Transverse colon (tissue), 3 donors: ENCODE measurements around the gene CSGALNACT2.

Experiments
- EP300 ChIP-seq: sonication (generic); formaldehyde crosslinking; IDR thresholded peaks from one replicate; pipeline ENCODE4 v1.6.1; 2017; ENCODE audit warnings: antibody characterized with exemption, low read depth
- POLR2A ChIP-seq: fragments of 450-650 bp; IDR thresholded peaks from one replicate; pipeline ENCODE4 v1.6.1; 2016; ENCODE audit warnings: antibody characterized with exemption, mild to moderate bottlenecking, moderate library complexity
- TF ChIP-seq, protein P1 (sequence below), 5 experiments: fragments of 200-600 bp in 3 of 5; fragments of 450-650 bp in 2 of 5; sonication (generic) in 3 of 5; IDR thresholded peaks; 1 replicate in 2 of 5; 2 replicates in 3 of 5; pipeline ENCODE4 v1.5.1; 2016 to 2017; ENCODE audit warnings: antibody characterized with exemption in 5 of 5, inconsistent platforms in 3 of 5, mild to moderate bottlenecking in 2 of 5, moderate library complexity in 1 of 5

GRCh38 chr10:43214956-43215561 is 76.8 kb downstream of the CSGALNACT2 start:
- TF ChIP-seq, protein P1, sequence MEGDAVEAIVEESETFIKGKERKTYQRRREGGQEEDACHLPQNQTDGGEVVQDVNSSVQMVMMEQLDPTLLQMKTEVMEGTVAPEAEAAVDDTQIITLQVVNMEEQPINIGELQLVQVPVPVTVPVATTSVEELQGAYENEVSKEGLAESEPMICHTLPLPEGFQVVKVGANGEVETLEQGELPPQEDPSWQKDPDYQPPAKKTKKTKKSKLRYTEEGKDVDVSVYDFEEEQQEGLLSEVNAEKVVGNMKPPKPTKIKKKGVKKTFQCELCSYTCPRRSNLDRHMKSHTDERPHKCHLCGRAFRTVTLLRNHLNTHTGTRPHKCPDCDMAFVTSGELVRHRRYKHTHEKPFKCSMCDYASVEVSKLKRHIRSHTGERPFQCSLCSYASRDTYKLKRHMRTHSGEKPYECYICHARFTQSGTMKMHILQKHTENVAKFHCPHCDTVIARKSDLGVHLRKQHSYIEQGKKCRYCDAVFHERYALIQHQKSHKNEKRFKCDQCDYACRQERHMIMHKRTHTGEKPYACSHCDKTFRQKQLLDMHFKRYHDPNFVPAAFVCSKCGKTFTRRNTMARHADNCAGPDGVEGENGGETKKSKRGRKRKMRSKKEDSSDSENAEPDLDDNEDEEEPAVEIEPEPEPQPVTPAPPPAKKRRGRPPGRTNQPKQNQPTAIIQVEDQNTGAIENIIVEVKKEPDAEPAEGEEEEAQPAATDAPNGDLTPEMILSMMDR (IDR thresholded peaks at IDR 0.05) = no peak
- TF ChIP-seq EP300 = no peak
- no peak for TF ChIP-seq POLR2A
